Neuronal stem cell (in vitro differentiated cells): ENCODE measurements around the gene SDHAF2. TPM values are rescaled to one million over a fixed set of nuclear protein-coding genes. Genes with fewer than 3 reads are reported as not detected.

Experiments used
- small RNA-seq: library from polyadenylated mRNA; stranded (forward); fragments of <200 nt; extraction: miRNeasy Mini kit (QIAGEN cat#:217004); gene quantifications from one replicate; pipeline ENCODE3, GENCODE V24; 2013; ENCODE audit not compliant: insufficient read depth

SDHAF2 gene

Small RNAs within 50 kb of the gene (small RNA-seq; reads per million reads assigned to genes)
- not detected for gene RN7SL23P
